ENCODE results near the gene ZDHHC11.
"Not testable (repeated sequence)": the region's sequence is repeated elsewhere in the genome, so short reads cannot be mapped to it uniquely, and the experiment has no call there.

Gene ZDHHC11

DNA sequence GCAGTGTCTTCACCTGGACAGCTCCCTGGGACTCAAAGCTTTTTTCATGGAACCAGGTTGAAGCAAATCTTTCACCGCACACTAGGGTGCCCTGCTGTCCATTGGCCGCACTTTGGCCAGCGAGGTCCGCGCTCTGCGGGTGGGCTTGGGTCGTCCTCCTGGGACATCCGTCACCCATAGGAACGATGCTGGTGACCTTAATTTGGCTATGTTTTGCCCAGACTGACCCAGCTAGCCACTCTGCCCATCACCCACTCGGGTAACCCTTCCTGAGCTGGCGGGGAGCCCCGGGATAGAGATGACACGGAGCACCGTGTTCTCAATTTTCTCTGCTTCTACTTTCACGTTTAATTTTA lies 92.1 kb downstream of the ZDHHC11 start:
- no peak for DNase-seq

DNA sequence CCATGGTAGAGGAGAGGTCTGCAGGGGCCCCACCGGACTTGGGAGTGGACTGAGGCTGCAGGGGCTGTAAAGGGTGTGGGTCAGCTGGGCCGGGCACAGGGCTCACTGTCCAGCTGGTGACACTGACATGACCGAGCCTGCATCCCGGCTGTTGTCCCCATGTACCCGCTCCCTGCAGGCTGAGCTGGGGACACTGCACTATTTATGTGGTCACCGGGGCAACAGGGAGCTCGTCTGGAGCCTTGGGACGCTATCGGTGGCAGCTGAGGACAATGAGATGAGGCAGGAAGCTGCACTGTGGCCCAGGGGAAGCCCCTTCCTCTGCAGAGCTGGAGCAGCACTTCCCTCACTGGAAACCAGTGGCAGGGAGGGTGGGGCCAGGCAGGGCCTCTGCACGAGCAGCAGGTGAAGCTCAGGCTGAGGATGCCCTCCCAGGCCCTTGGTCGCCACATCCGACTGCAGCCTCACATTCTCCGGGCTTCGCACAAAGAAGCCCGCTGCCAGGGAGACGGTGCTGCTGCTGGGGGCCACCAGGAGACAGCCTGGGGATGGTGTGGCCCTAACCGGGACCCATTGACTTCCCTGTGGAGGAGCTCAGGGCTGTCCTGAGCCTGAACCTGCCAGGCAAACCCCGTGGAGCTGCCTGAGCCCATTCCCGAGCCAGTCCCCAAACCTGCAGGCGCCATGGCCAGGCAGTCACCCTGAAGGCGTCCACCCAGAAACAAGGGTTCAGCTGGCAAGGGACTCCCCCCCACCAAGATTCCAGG lies 92.7 kb downstream of the ZDHHC11 start:
- DNase-seq = no peak

DNA sequence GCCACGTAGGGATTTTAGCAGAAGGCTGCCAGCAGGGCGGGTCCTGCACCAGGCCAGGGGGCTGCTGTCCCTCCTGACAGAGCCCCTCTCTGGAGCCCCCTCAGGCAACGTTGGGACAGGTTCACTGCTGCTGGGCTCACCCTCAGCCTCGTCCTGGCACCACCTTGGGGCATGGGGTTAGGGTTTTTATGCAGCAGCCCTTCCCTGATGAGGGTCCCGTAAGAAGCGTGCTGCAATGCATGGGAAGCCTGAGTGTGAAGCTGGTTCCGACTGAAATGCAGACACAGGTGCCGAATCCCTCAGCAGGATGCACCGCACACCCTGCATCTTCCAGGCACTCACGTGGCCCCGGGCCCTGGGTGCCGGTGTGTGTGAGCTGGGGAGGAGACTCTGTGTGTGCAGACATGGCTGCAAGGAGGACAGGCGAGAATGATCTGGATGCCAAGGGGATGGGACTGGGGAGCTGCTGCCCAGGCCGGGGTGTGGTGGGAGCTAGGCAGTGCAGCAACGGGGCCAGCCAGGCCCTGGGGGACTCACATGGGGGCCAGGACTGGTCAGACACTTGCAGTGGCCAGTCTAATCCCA lies 93.3 kb downstream of the ZDHHC11 start:
- DNase-seq = no peak

DNA sequence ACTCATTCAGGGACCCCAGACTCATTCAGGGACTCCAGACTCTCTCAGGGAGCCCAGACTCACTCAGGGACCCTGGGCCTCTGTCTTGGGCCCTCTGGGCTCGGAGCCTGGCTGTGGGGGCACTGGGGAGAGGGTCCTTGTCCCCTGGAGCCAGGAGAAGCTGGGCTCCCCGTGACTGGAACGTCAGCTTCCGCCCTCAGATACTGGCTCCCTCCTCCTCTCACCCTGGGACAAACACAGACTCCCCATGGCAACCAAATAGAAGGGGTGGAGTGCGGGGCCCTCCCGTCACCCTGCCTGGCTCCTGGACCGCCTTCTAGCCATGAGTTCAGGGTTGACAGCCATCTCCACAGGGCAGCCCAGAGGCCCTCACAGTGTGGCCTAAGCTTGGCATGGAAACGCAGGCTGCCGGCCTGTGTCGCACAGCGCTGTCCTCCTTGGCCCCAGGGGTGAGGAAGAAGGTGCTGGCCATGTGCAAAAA lies 93.9 kb downstream of the ZDHHC11 start:
- DNase-seq = no peak

DNA sequence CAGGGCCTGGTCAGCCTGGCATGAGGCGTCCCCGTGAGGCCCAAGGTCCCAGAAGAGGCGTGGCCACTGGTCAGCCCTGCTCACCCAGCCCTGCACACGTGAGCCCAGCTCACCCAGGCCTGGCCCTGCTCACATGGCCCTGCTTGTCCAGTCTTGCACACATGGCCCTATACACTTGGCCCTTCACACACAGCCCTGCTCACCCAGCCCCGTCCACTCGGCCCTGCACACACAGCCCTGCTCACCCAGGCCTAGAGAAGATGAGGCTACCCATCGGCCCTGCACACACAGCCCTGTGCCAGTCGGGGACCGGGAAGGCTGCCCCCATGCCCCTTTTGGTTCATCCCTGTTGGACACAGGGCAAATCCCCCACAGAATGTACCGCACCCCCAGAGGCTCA lies 94.6 kb downstream of the ZDHHC11 start:
- no peak for DNase-seq

DNA sequence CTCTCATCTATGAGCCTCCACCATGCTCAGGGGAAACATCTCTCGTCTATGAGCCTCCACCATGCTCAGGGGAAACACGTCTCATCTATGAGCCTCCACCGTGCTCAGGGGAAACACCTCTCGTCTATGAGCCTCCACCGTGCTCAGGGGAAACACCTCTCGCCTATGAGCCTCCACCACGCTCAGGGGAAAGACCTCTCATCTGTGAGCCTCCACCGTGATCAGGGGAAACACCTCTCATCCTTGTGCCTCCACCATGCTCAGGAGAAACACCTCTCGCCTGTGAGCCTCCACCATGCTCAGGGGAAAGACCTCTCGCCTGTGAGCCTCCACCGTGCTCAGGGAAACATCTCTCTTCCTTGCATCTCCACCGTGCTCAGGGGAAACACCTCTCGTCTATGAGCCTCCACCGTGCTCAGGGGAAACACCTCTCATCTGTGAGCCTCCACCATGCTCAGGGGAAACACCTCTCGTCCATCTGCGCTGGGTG lies 96.6 kb downstream of the ZDHHC11 start:
- not testable (repeated sequence) for DNase-seq

DNA sequence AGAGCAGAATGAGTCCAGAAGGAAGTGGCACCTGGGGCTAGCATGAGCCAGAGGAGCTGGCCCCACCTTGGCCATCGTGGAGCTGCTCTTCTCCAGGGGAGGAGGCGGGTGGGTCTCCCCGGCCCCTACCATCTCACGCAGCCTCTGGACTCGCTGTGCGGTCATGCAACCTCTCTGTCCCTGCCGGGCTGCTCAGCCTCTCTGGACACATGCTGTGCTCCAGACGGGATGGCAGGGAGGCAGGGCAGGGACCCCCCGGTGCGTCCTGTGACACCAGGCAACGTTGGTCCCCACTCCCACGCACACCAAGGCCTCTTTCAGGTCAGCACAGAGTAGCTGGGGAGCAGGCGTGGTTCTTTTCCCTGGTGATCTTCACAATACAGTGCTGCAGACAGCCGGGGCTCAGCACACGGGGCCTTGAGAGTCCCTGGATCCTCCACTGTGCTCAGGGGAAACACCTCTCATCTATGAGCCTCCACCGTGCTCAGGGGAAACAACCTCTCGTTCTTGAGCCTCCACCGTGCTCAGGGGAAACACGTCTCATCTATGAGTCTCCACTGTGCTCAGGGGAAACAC lies 97.1 kb downstream of the ZDHHC11 start:
- DNase-seq = not testable (repeated sequence)

DNA sequence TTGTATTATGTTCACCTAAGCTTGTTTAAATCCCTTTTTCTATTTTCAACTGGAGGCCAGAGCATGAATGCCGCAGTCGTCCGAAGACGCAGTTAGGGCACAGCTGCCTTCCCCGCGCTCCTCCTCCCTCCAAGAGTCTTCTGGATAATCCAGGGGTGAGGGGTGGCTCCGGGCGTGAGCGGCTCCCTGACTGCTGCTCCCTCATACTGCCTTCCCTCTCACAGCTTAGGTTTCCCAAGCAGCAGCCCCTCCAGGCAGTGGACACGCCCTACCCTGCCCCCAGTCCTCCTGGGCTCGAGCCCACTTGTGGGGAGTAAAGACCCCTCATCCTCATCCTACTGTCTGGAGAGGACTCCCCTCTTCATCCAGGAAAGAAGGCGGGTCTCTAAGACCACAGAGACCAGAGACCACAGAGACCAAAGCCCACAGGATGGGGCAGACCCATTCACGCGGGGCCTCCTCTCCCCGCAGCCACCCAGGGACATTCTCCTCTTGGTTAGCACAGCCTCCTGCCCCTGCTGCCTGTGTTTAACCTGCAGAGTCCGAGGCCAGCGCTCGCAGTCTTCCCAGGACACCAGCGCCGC lies 98.2 kb downstream of the ZDHHC11 start:
- not testable (repeated sequence) for DNase-seq

DNA sequence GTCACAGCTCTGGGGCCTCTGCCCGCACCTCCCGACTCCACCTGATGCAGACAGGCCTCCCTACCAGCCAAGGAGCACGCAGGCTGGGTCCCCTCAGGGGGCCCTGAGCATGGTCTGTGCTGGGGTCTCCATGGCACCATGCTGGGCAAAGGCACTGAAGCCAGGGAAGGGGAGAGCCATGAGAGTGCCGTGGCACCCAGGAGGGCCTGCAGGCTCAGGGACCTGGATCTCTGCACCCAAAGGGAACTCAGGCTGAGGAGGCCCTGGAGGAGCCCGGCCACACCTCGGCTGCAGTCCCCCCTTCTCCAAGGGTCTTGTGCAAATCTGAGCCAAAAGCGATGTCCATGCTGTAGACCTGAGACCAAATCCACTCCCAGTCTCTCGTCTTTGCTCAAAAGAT lies 98.8 kb downstream of the ZDHHC11 start:
- DNase-seq = not testable (repeated sequence)

DNA sequence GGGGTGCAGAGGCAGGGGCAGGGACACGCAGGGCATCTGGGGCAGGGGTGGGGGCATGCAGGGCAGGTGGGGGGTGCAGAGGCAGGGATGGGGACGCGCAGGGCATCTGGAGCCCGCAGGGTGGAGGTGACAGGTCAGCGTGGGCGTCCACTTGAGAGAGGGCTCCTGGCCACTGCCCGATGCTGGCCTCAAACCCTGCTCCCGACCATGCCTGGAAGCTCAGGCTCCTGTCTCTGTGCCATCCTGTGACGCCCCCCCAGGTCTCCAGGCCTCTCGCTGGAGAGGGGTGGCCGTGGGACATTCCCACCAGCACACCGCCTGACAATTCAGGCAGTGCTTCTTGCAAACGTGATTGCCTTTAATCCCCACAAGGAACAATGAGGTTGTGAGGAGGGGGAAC lies 99.3 kb downstream of the ZDHHC11 start:
- no peak for DNase-seq

DNA sequence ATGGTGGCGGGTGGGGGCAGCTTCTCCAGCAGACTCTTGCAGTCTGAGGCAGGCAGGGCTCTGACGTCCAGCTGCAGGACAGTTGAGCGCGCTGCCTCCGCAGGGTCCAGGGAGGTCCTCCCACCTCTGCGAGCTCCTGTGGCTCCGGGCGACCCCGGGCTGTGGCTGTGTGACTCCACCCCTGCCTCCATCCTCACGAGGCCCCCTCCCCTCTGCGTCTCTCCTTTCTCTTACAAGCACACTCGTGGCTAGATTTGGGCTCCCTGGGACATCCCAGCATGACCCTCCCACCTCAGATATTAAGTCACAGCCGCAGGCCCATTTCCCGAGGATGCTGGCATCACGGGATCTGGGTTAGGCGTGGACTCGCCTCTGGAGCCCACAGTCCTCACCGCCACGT lies 100.6 kb downstream of the ZDHHC11 start:
- DNase-seq = not testable (repeated sequence)

DNA sequence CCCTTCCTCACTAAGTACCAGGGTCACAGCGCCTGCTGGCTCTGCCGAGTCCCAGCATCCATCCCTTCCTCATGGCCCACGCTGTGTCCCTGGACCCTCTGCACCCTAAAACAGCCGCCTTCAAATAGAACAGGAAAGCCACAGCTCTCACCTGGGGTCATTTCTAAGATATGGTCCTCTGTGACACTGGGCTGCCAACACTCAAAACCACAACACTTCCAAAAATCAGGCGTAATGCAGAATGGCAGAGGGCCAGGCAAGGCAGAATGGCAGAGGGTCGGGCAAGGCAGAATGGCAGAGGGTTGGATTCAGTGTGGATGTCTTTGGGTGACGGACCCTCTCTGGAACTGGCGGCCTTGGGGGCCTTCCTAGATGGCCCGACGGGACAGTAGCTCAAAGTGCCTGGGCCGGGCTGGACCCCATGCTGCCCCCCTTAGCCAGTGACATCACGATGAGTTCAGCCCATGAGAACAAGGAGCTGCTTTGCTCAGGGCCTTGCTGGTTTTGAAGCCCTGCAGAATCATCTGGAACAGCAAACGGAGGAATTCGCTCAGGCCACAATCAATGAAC lies 101.6 kb downstream of the ZDHHC11 start:
- no peak for DNase-seq

DNA sequence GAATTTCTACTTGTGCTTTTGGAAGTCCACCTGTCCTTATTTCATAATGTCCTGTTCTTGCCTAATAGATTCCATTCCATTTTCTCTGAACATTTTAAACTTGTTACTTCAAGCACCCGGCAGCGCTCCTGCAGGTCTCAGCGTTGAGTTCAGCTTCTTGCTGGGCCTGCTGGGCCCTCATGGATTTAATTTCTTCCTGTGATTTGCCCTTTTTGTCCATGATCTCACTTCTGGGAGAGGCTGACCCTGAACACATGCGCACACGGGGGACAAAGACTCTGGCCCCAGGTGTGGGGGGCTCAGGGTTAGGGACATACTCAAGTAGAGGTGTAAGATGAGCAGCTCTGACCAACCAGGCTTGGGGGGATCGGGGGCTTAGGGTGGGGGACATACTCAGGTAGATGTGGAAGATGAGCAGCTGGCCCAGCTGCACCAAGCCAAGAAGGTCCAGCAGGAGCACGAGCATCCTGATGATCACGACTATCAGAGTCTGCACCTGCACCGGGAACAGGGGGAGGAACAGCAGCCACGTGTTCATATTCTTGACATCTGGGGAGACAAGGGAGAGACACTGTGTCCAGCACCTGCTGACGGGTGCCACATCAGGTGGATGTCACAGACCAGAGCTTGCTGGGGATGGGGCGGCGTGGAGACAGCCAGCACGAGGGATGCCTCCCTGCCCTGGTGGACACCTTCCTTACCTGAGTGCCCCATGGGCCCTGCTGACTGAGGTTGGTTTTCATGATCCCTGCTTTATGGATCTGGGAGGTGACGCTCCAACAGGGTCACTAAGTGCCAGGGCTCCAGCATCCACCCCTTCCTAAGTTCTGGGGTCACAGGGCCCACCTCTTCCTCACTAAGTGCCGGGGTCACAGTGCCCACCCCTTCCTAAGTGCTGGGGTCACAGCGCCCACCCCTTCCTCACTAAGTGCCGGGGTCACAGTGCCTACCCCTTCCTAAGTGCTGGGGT lies 102.5 kb downstream of the ZDHHC11 start:
- DNase-seq = not testable (repeated sequence)

DNA sequence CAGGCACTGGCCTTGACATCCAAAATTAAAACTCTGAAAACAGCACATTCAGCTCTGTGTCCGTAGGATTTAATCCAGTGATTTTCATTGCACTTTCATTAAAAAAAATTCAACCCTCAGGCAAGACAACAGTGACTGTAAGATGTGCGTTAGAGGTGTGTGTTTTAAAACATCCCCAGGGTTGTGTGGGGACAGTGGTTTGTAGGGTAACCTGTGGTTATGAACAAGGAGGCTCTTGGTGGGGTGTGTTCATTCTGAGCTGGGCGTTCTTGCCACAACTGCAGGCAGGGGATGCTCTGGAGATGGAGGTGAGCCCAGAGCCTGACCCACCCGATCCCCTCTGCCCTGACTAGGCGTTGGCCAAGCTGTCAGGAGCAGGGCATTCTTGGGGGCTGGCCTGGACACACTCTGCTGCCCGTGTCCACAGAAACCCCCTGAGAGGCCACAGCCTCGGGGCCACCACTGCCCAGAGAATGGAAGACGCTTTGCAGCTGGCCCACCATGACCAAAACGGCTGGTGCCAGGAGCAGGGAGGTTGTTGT lies 103.4 kb downstream of the ZDHHC11 start:
- not testable (repeated sequence) for DNase-seq

DNA sequence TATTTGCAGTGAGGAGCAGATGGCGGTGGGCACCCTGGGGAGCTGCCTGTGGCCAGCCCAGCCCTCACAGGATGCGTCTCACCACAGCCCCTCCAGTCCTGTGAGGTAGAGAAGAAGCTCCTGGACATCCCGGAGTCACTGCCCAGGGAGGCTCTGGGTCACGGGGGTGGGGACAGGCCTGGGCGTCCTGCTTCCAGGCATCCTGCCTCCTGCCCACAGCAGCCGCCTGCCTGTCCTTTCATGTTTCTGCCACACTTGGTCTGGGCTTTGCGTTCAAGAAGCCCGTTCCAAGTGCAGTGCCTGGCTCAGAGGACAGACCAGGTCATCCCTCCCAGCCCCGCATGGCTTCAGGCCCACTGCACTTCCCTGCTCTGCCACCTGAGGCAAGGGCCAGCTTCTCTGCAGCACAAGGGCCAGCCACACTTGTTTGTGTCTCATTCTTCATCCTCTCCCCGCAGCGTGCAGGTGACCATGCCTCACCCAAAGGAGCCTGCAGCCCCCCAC lies 104.5 kb downstream of the ZDHHC11 start:
- DNase-seq = no peak
